ENCODE results near the gene RAB8B.

Gene RAB8B

GRCh38 chr15:63308491-63308890 lies 119.1 kb downstream of the RAB8B start:
- no peak for DNase-seq (ENCODE audit: low read depth in 2 of 2)
- H3K4me3 ChIP-seq (replicated peaks in 1 of 2; ENCODE audit: low read depth in 2 of 2, low read length in 2 of 2), result no peak overlapping the region
- TF ChIP-seq, protein P1, sequence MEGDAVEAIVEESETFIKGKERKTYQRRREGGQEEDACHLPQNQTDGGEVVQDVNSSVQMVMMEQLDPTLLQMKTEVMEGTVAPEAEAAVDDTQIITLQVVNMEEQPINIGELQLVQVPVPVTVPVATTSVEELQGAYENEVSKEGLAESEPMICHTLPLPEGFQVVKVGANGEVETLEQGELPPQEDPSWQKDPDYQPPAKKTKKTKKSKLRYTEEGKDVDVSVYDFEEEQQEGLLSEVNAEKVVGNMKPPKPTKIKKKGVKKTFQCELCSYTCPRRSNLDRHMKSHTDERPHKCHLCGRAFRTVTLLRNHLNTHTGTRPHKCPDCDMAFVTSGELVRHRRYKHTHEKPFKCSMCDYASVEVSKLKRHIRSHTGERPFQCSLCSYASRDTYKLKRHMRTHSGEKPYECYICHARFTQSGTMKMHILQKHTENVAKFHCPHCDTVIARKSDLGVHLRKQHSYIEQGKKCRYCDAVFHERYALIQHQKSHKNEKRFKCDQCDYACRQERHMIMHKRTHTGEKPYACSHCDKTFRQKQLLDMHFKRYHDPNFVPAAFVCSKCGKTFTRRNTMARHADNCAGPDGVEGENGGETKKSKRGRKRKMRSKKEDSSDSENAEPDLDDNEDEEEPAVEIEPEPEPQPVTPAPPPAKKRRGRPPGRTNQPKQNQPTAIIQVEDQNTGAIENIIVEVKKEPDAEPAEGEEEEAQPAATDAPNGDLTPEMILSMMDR (IDR thresholded peaks at IDR 0.05; ENCODE audit: low read depth, low read length), result no peak

DNA sequence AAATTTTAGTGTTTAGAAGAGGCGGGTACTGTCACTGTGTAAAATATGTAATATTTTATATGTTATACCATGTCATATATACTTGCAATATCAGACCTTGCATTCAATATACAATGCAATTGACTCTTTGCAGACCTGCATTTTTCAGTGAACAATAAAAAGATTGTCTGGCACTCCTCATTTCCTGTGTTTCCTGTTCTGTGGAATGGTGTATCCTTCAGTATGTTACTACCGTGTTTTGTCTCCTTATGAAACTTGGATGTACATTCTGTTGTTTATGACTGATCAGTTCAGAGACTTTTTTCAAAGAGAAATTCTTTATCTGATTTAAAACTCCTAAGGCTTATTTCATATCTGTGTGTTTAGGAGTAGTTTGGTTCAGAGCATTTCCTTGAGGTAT lies 119.5 kb downstream of the RAB8B start:
- DNase-seq (ENCODE audit: low read depth in 2 of 2), result peak in 1 of 2 donors; percentile 29
- H3K4me3 ChIP-seq (replicated peaks in 1 of 2; ENCODE audit: low read depth in 2 of 2, low read length in 2 of 2), result no peak overlapping the region
- TF ChIP-seq, protein P1 (IDR thresholded peaks at IDR 0.05; ENCODE audit: low read depth, low read length), result no peak

DNA sequence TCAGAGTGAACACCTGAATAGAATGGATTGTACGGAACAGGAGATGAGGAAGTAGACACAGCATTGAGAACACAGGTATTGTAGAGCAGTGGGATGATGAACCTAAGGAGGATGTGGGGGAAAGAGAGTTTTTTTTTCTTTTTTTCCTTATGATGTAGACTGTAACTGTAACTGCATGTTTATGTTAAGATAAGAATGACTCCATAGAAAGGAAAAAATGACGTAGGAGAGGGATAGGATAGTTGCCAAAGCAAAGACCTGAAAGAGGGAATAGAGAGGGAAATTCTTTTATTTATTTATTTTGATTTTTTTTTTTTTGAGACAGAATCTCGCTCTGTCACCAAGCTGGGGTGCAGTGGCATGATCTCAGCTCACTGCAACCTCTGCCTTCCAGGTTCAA lies 121.2 kb downstream of the RAB8B start:
- no peak overlapping the region for H3K4me3 ChIP-seq (replicated peaks in 1 of 2; ENCODE audit: low read depth in 2 of 2, low read length in 2 of 2)
- peak in 1 of 2 donors; percentile 33 for DNase-seq (ENCODE audit: low read depth in 2 of 2)
- TF ChIP-seq, protein P1 (IDR thresholded peaks at IDR 0.05; ENCODE audit: low read depth, low read length), result no peak

DNA sequence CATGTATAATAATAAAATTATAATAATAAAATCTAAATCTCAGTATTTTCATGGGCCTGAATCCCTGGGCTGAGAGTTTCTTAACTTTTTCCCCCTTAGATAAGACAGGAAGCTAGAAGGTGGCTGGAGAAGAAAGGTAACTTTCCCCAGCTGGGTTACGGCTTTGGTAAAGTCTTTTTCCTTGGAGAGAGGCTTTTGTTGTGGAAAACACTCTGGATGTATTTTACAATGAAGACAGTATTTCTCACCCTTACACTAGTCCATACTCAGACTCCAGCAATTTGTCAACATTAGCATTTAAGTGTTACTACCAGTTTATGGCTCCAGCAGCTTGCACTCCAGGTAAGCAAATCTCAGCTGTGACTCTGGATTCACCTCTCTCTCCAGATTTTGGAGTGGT lies 122.9 kb downstream of the RAB8B start:
- TF ChIP-seq, protein P1 (IDR thresholded peaks at IDR 0.05; ENCODE audit: low read depth, low read length), result no peak
- DNase-seq (ENCODE audit: low read depth in 2 of 2), result no peak
- H3K4me3 ChIP-seq (replicated peaks in 1 of 2; ENCODE audit: low read depth in 2 of 2, low read length in 2 of 2), result no peak overlapping the region

- TF ChIP-seq, protein P1 (IDR thresholded peaks at IDR 0.05; ENCODE audit: low read depth, low read length), result no peak
- DNase-seq (ENCODE audit: low read depth in 2 of 2), result no peak
- H3K4me3 ChIP-seq (replicated peaks in 1 of 2; ENCODE audit: low read depth in 2 of 2, low read length in 2 of 2), result no peak overlapping the region
Observed at GRCh38 chr15:63313825-63314224, 124.4 kb downstream of the RAB8B start.

DNA sequence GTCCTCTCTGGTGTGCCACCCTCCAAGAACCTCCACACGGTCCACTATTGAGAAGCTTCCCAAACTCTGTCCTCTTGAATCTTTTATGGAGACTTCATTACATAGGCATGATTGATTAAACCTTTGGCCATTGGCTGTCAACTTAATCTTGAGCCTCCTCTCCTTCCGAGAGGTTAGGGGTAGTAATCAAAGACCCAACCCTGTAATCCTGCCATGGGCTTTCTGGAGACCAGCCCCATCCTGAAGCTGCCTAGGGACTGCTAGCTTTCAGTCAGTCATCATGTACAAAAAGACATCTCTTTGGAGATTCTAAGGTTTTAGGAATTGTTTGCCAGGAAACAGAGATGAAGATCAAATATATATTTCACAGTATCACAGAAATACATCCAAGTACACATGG lies 125.0 kb downstream of the RAB8B start:
- no peak overlapping the region for H3K4me3 ChIP-seq (replicated peaks in 1 of 2; ENCODE audit: low read depth in 2 of 2, low read length in 2 of 2)
- TF ChIP-seq, protein P1 (IDR thresholded peaks at IDR 0.05; ENCODE audit: low read depth, low read length), result no peak

More for the DNA sequence above, 125.0 kb downstream of the RAB8B start:
- no peak for DNase-seq (ENCODE audit: low read depth in 2 of 2)

Data from cardiac fibroblast (primary cell).